H1 (cell line): ENCODE results near the gene AGT. TPM values are rescaled to one million over a fixed set of nuclear protein-coding genes. Genes with fewer than 3 reads are reported as not detected.

Experiments
- CTCF ChIA-PET: fragments of 300-600 bp; sonication (Branson Sonifier 250); formaldehyde crosslinking; loops from one replicate; lab custom pipeline; 2021; ENCODE audit not compliant: partially characterized antibody; lab: Charles Lee
- POLR2A ChIA-PET: fragments of 300-600 bp; sonication (Branson Sonifier 250); formaldehyde crosslinking; loops from one replicate; lab custom pipeline; 2021; ENCODE audit warnings: inconsistent platforms; ENCODE audit not compliant: partially characterized antibody; lab: Charles Lee
- DNase-seq, 2 experiments: peaks; one replicate each; pipeline versions ENCODE4 v3.0.0 to v3.0.0-alpha.2; 2010 to 2022; ENCODE audit warnings: low spot score in 2 of 2, low read depth in 1 of 2, mixed read lengths in 1 of 2
- FAIRE-seq: peaks from 2 replicates; lab custom pipeline; 2011; peaks lifted over from hg19 to GRCh38; lab: Jason Lieb, UNC
- H2AFZ ChIP-seq: 2 replicates; pipeline ENCODE4 v1.8.1; 2012; ENCODE audit warnings: low read length, inconsistent platforms
- H2AK5ac ChIP-seq: 2 replicates; pipeline ENCODE4 v1.6.1; 2013; ENCODE audit warnings: low read depth, low read length
- H2BK120ac ChIP-seq: replicated peaks from 2 replicates; pipeline ENCODE3; 2013; ENCODE audit warnings: low read depth, low read length, inconsistent platforms
- H2BK12ac ChIP-seq: 2 replicates; pipeline ENCODE4 v1.6.1; 2013; ENCODE audit warnings: low read depth, low read length
- H2BK15ac ChIP-seq: 2 replicates; pipeline ENCODE4 v1.6.1; 2013; ENCODE audit warnings: low read length
- H2BK20ac ChIP-seq: 2 replicates; pipeline ENCODE4 v1.6.1; 2013; ENCODE audit warnings: low read length
- H2BK5ac ChIP-seq: 2 replicates; pipeline ENCODE4 v1.6.1; 2013; ENCODE audit warnings: low read depth, low read length
- H3K14ac ChIP-seq: 2 replicates; pipeline ENCODE4 v1.6.1; 2013; ENCODE audit warnings: inconsistent platforms; ENCODE audit not compliant: insufficient read length
- H3K18ac ChIP-seq: 2 replicates; pipeline ENCODE4 v1.6.1; 2013; ENCODE audit warnings: low read length; ENCODE audit errors: extremely low read depth
- H3K23ac ChIP-seq: 2 replicates; pipeline ENCODE4 v1.6.1; 2013; ENCODE audit warnings: inconsistent platforms; ENCODE audit not compliant: insufficient read length
- H3K23me2 ChIP-seq: 2 replicates; pipeline ENCODE4 v1.6.1; 2013; ENCODE audit warnings: low read depth, low read length
- H3K27ac ChIP-seq: 2 replicates; pipeline ENCODE4 v1.6.1; 2011; ENCODE audit warnings: low read depth, low read length, inconsistent platforms
- H3K27me3 ChIP-seq, 4 experiments: replicated peaks in 1 of 4; 1 replicate in 1 of 4; 2 replicates in 3 of 4; pipeline versions ENCODE4 v1.6.1 to v1.8.1; 2011 to 2013; ENCODE audit warnings: low read length in 3 of 4, mild to moderate bottlenecking in 3 of 4, inconsistent platforms in 2 of 4, mixed read lengths in 2 of 4, moderate library complexity in 1 of 4; ENCODE audit not compliant: control insufficient read depth in 3 of 4, insufficient read depth in 3 of 4; ENCODE audit errors: extremely low read depth in 1 of 4
- H3K36me3 ChIP-seq, 4 experiments: 2 replicates each; pipeline versions ENCODE4 v1.6.1 to v1.8.1; 2011 to 2013; ENCODE audit warnings: mild to moderate bottlenecking in 4 of 4, low read length in 3 of 4, moderate library complexity in 2 of 4, control low read depth in 1 of 4, inconsistent platforms in 1 of 4; ENCODE audit not compliant: insufficient read depth in 4 of 4, control insufficient read depth in 2 of 4
- H3K4ac ChIP-seq: replicated peaks from 2 replicates; pipeline ENCODE3; 2013; ENCODE audit warnings: low read length, low read depth, mixed read lengths, inconsistent platforms; ENCODE audit not compliant: insufficient read length
- H3K4me1 ChIP-seq, 4 experiments: replicated peaks in 1 of 4; 1 replicate in 1 of 4; 2 replicates in 3 of 4; pipeline versions ENCODE4 v1.6.1 to v1.8.1; 2011 to 2013; ENCODE audit warnings: low read length in 3 of 4, inconsistent platforms in 2 of 4, mixed read lengths in 1 of 4; ENCODE audit not compliant: insufficient read depth in 4 of 4, control insufficient read depth in 3 of 4
- H3K4me2 ChIP-seq, 2 experiments: 2 replicates each; pipeline versions ENCODE4 v1.6.1 to v1.8.1; 2011 to 2013; ENCODE audit warnings: low read depth in 2 of 2, low read length in 2 of 2, control low read depth in 1 of 2, inconsistent platforms in 1 of 2, mild to moderate bottlenecking in 1 of 2; ENCODE audit not compliant: insufficient read depth in 1 of 2
- H3K4me3 ChIP-seq, 4 experiments: fragments of 200-600, 300-600 bp in 1 of 4; sonication (generic), shearing (Covaris generic), sonication (Bioruptor Twin) in 1 of 4; 2 replicates each; pipeline versions ENCODE4 v1.5.1 to v1.8.1; 2011 to 2016; ENCODE audit warnings: low read length in 4 of 4, low read depth in 3 of 4, control low read depth in 2 of 4, inconsistent platforms in 2 of 4, mild to moderate bottlenecking in 2 of 4, mixed read lengths in 1 of 4, moderate library complexity in 1 of 4; ENCODE audit not compliant: insufficient read depth in 2 of 4; ENCODE audit errors: extremely low read depth in 1 of 4
- H3K56ac ChIP-seq: replicated peaks from 2 replicates; pipeline ENCODE3; 2013; ENCODE audit warnings: low read depth, mild to moderate bottlenecking, mixed read lengths, low read length, inconsistent platforms; ENCODE audit not compliant: insufficient read length
- H3K79me1 ChIP-seq: 2 replicates; pipeline ENCODE4 v1.6.1; 2013; ENCODE audit warnings: low read depth, low read length, control low read depth
- H3K79me2 ChIP-seq, 2 experiments: 2 replicates each; pipeline versions ENCODE4 v1.6.1 to v1.8.1; 2012 to 2013; ENCODE audit warnings: low read length in 2 of 2, mild to moderate bottlenecking in 2 of 2, inconsistent platforms in 1 of 2; ENCODE audit not compliant: insufficient read depth in 2 of 2, control insufficient read depth in 1 of 2
- H3K9ac ChIP-seq, 4 experiments: replicated peaks in 1 of 4; 1 replicate in 1 of 4; 2 replicates in 3 of 4; pipeline versions ENCODE4 v1.6.1 to v1.8.1; 2011 to 2013; ENCODE audit warnings: low read depth in 3 of 4, low read length in 3 of 4, control low read depth in 2 of 4, mild to moderate bottlenecking in 2 of 4, moderate library complexity in 2 of 4, inconsistent platforms in 1 of 4; ENCODE audit errors: extremely low read depth in 1 of 4
- H3K9me3 ChIP-seq, 2 experiments: 2 replicates each; pipeline versions ENCODE4 v1.6.1 to v1.8.1; 2012 to 2013; ENCODE audit warnings: mild to moderate bottlenecking in 2 of 2, moderate library complexity in 2 of 2, control low read depth in 1 of 2, inconsistent platforms in 1 of 2, low read depth in 1 of 2, low read length in 1 of 2, mixed read lengths in 1 of 2; ENCODE audit not compliant: insufficient read depth in 2 of 2
- H4K20me1 ChIP-seq, 2 experiments: replicated peaks in 1 of 2; 2 replicates each; pipeline versions ENCODE3 to v1.8.1; 2011 to 2013; ENCODE audit warnings: inconsistent platforms in 2 of 2, low read length in 2 of 2, mild to moderate bottlenecking in 1 of 2; ENCODE audit not compliant: insufficient read depth in 2 of 2, control insufficient read depth in 1 of 2
- H4K5ac ChIP-seq: 2 replicates; pipeline ENCODE4 v1.6.1; 2013; ENCODE audit warnings: low read length, low read depth, mixed read lengths, inconsistent platforms; ENCODE audit not compliant: insufficient read length
- H4K8ac ChIP-seq: 2 replicates; pipeline ENCODE4 v1.8.0; 2013; ENCODE audit warnings: mild to moderate bottlenecking, moderate library complexity, low read length, inconsistent platforms; ENCODE audit not compliant: insufficient read depth; ENCODE audit errors: extremely low read depth
- H4K91ac ChIP-seq: replicated peaks from 2 replicates; pipeline ENCODE3; 2013; ENCODE audit warnings: low read length, mixed read lengths, inconsistent platforms; ENCODE audit not compliant: insufficient read length
- CBX8 ChIP-seq: fragments of 300-800, 300-1000 bp; sonication (generic); IDR thresholded peaks from 2 replicates; pipeline ENCODE4 v1.7.1; 2016; ENCODE audit warnings: low read depth, low read length, borderline replicate concordance
- CEBPB ChIP-seq: IDR thresholded peaks from 2 replicates; pipeline ENCODE4 v1.6.1; 2012; ENCODE audit warnings: low read depth, low read length
- EZH2 ChIP-seq: fragments of 200-600 bp; sonication (generic); IDR thresholded peaks from 2 replicates; pipeline ENCODE4 v1.7.1; 2012; ENCODE audit warnings: low read depth, mild to moderate bottlenecking, moderate library complexity, low read length, inconsistent platforms; ENCODE audit not compliant: severe bottlenecking
- JUN ChIP-seq: IDR thresholded peaks from 2 replicates; pipeline ENCODE4 v1.6.1; 2011; ENCODE audit warnings: low read depth, mild to moderate bottlenecking, improper control_type of control experiment, low read length
- KDM1A ChIP-seq: fragments of 200-600, 300-600 bp; sonication (generic); IDR thresholded peaks from 2 replicates; pipeline ENCODE4 v1.7.1; 2016; ENCODE audit warnings: mild to moderate bottlenecking, low read length, borderline replicate concordance
- NRF1 ChIP-seq: IDR thresholded peaks from 2 replicates; pipeline ENCODE4 v1.6.1; 2011; ENCODE audit warnings: mild to moderate bottlenecking, low read depth, low read length, improper control_type of control experiment
- RBBP5 ChIP-seq: IDR thresholded peaks from 2 replicates; pipeline ENCODE4 v1.7.1; 2012; ENCODE audit warnings: low read depth, mild to moderate bottlenecking, inconsistent platforms, low read length, moderate library complexity, borderline replicate concordance
- SP2 ChIP-seq: IDR thresholded peaks from 2 replicates; pipeline ENCODE4 v1.6.1; 2012; ENCODE audit warnings: mild to moderate bottlenecking, low read length, inconsistent platforms
- TCF12 ChIP-seq: IDR thresholded peaks from 2 replicates; pipeline ENCODE4 v1.6.1; 2011; ENCODE audit warnings: low read depth, mild to moderate bottlenecking, low read length
- TEAD4 ChIP-seq: IDR thresholded peaks from 2 replicates; pipeline ENCODE4 v1.6.1; 2012; ENCODE audit warnings: low read depth, low read length, inconsistent platforms, mixed read lengths
- YY1 ChIP-seq: IDR thresholded peaks from 2 replicates; pipeline ENCODE4 v1.6.1; 2011; ENCODE audit warnings: low read depth, mild to moderate bottlenecking, low read length
- WGBS, 2 experiments: shearing (Covaris generic) in 1 of 2; methylation state at CpG; one replicate each; pipeline versions ENCODE4 v1.1.6 to v1.1.7; 2013 to 2015; ENCODE audit warnings: low lambda C conversion rate in 2 of 2, mixed read lengths in 2 of 2, inconsistent platforms in 1 of 2, low coverage in 1 of 2, missing lambda C conversion rate in 1 of 2; ENCODE audit not compliant: insufficient replicate concordance in 2 of 2, insufficient coverage in 1 of 2, insufficient read length in 1 of 2; ENCODE audit errors: extremely low coverage in 1 of 2, missing lambda C conversion rate in 1 of 2; 5-methylcytosine and 5-hydroxymethylcytosine counted together
- polyA plus RNA-seq, 7 experiments: library from polyadenylated mRNA; depleted of rRNA in 3 of 7; stranded (reverse) in 5 of 7; unstranded in 2 of 7; fragments of >200 nt in 5 of 7; fragments of 200-250 nt in 2 of 7; gene quantifications; 1 replicate in 5 of 7; 2 replicates in 1 of 7; 4 replicates in 1 of 7; pipeline versions ENCODE4 v1.2.1 to v1.2.3, GENCODE V29; 2011 to 2013; ENCODE audit warnings: missing spikeins in 2 of 7, mixed read lengths in 2 of 7
- total RNA-seq: library from RNA; stranded (reverse); fragmentation: NEBNext Ultra II Directional; extraction: Animal tissue kit (Norgen Biotek cat#: 25700); gene quantifications from 2 replicates; pipeline ENCODE4 v1.2.1, GENCODE V29; 2021

Gene AGT
- total and polyA plus RNA-seq, 2 of the 8 experiments (the other 6 are each of a cell fraction or from before 2014, with no cell fraction given), result 0.20 TPM; not detected in 1

- no peaks in the 10 kb centered on the region for H3K36me3 ChIP-seq
- no peaks in the 10 kb centered on the region for H3K79me2 ChIP-seq
- H3K79me1 ChIP-seq, result no peaks in the 10 kb centered on the region
- H2BK20ac ChIP-seq, result no peak overlapping the region
- no peak overlapping the region for H3K4me2 ChIP-seq
- no peak overlapping the region for H3K4ac ChIP-seq
- POLR2A ChIA-PET, result no interaction called here
- H3K18ac ChIP-seq, result no peak overlapping the region; the same call in 1 of the 2 replicates
- H4K8ac ChIP-seq, result no peak overlapping the region
- CTCF ChIA-PET, result interaction anchor here (0.5 to 2.0 kb wide), 3 partner anchors 13 to 481 kb away, joined by 3 to 7 read pairs (median 3); no protein-coding TSS in a partner anchor
- no peak overlapping the region for H2BK15ac ChIP-seq
- H2BK120ac ChIP-seq, result no peak overlapping the region
- peak overlapping the region; percentile 66; the same call in 1 of the 2 replicates for H2BK5ac ChIP-seq
- no peak overlapping the region for H2BK12ac ChIP-seq
- H3K4me1 ChIP-seq, result peaks cover 0 to 20% (median 11%) of the 10 kb centered on the region in 4 experiments; a peak in 6 of 7 replicates
- 87% methylated on average over 4 of the region's 4 CpGs; no CpG with 5 or more reads in 1 of the 2 experiments for WGBS, 2 experiments
- no peak overlapping the region for H3K23ac ChIP-seq
- H4K20me1 ChIP-seq, result no peaks in the 10 kb centered on the region
- H2AFZ ChIP-seq, result no peak overlapping the region
- H3K27me3 ChIP-seq, result no peaks in the 10 kb centered on the region; a peak in 1 of 7 replicates
- H3K23me2 ChIP-seq, result no peaks in the 10 kb centered on the region
- FAIRE-seq (no peak), DNase-seq (no peak)
- H3K27ac ChIP-seq, result no peak overlapping the region
- H4K5ac ChIP-seq, result no peak overlapping the region
- H3K9me3 ChIP-seq, result no peaks in the 10 kb centered on the region
- H3K56ac ChIP-seq, result no peak overlapping the region
- H2AK5ac ChIP-seq, result no peak overlapping the region
- TF ChIP-seq JUN (no peak), SP2 (no peak), TCF12 (no peak), NRF1 (no peak), EZH2 (no peak), RBBP5 (no peak), CEBPB (no peak), TEAD4 (no peak), YY1 (no peak), KDM1A (no peak), CBX8 (no peak)
- no peak overlapping the region for H3K14ac ChIP-seq
- H3K4me3 ChIP-seq, result no peak overlapping the region
- H4K91ac ChIP-seq, result no peak overlapping the region
- H3K9ac ChIP-seq, result no peak overlapping the region
Measured at GRCh38 chr1:230746617-230747016, 32.7 kb upstream of the AGT start.
